Colonic mucosa (tissue), 4 donors: Measurements from ENCODE around the gene PRSS53. TPM values are rescaled to one million over a fixed set of nuclear protein-coding genes. Genes with fewer than 3 reads are reported as not detected.

Source experiments
- DNase-seq: peaks from one replicate; pipeline ENCODE4 v3.0.0-alpha.2; 2020
- H3K27ac ChIP-seq: fragments of 200-600 bp; one replicate; pipeline ENCODE4 v1.8.0; 2021
- H3K27me3 ChIP-seq: fragments of 200-600 bp; one replicate; pipeline ENCODE4 v1.8.0; 2021
- H3K36me3 ChIP-seq: fragments of 200-600 bp; one replicate; pipeline ENCODE4 v1.8.0; 2021
- H3K4me1 ChIP-seq: fragments of 200-600 bp; one replicate; pipeline ENCODE4 v1.8.0; 2021; ENCODE audit warnings: mild to moderate bottlenecking
- H3K4me3 ChIP-seq: fragments of 200-600 bp; one replicate; pipeline ENCODE4 v1.8.0; 2021
- H3K9ac ChIP-seq, 2 donors: one replicate each; pipeline ENCODE4 v1.7.0; 2013; ENCODE audit warnings: control low read depth in 2 of 2, low read depth in 2 of 2, low read length in 2 of 2
- H3K9me3 ChIP-seq: fragments of 200-600 bp; one replicate; pipeline ENCODE4 v1.8.0; 2021
- intact Hi-C: fragments of 100-400 bp; cut with DNase I; formaldehyde crosslinking; loops from one replicate; pipeline ENCODE4 v1.14.1; 2022
- total RNA-seq, 2 donors: library from RNA; stranded (reverse); fragmentation: NEBNext Ultra II Directional in 1 of 2; extraction: Animal tissue kit (Norgen Biotek cat#: 25700) in 1 of 2; gene quantifications; one replicate each; pipeline ENCODE4 v1.2.1, GENCODE V29; 2021
- TF ChIP-seq, protein P1 (sequence below): fragments of 200-600 bp; IDR thresholded peaks from one replicate; pipeline ENCODE4 v1.8.0; 2022; ENCODE audit warnings: antibody characterized with exemption, mild to moderate bottlenecking
- donor health status: healthy.
- donor health status: DM: no; HTN: no; CAD: no.
- donor health status: DM: no; HTN: no; CAD: no.

Gene PRSS53
- total RNA-seq, 2 donors from 2014 or later: 0.77 to 2.6 TPM

- peak; percentile 27 for DNase-seq
- intact Hi-C loops: no loop called here
Measured at GRCh38 chr16:31134091-31134571, 45.4 kb upstream of the PRSS53 start.

GRCh38 chr16:31133046-31133501, 44.3 kb upstream of the PRSS53 start:
- no peaks in the 10 kb centered on the region for H3K36me3 ChIP-seq
- H3K4me1 ChIP-seq: peaks cover 30% of the 10 kb centered on the region
- peak overlapping the region; percentile 63 for H3K4me3 ChIP-seq
- intact Hi-C loops: no loop called here
- H3K9ac ChIP-seq: peak overlapping the region; percentile 64 to 100
- TF ChIP-seq, protein P1, sequence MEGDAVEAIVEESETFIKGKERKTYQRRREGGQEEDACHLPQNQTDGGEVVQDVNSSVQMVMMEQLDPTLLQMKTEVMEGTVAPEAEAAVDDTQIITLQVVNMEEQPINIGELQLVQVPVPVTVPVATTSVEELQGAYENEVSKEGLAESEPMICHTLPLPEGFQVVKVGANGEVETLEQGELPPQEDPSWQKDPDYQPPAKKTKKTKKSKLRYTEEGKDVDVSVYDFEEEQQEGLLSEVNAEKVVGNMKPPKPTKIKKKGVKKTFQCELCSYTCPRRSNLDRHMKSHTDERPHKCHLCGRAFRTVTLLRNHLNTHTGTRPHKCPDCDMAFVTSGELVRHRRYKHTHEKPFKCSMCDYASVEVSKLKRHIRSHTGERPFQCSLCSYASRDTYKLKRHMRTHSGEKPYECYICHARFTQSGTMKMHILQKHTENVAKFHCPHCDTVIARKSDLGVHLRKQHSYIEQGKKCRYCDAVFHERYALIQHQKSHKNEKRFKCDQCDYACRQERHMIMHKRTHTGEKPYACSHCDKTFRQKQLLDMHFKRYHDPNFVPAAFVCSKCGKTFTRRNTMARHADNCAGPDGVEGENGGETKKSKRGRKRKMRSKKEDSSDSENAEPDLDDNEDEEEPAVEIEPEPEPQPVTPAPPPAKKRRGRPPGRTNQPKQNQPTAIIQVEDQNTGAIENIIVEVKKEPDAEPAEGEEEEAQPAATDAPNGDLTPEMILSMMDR: no peak
- H3K9me3 ChIP-seq: no peaks in the 10 kb centered on the region
- peak overlapping the region; percentile 98 for H3K27ac ChIP-seq
- no peak for DNase-seq
- H3K27me3 ChIP-seq: no peaks in the 10 kb centered on the region

More at GRCh38 chr16:31134091-31134571, 45.4 kb upstream of the PRSS53 start:
- no peaks in the 10 kb centered on the region for H3K27me3 ChIP-seq
- peak overlapping the region; percentile 63 for H3K4me3 ChIP-seq
- H3K4me1 ChIP-seq: peaks cover 24% of the 10 kb centered on the region
- peak overlapping the region; percentile 33 to 100 for H3K9ac ChIP-seq
- H3K27ac ChIP-seq: peak overlapping the region; percentile 98
- H3K9me3 ChIP-seq: no peaks in the 10 kb centered on the region
- TF ChIP-seq, protein P1: no peak
- H3K36me3 ChIP-seq: no peaks in the 10 kb centered on the region

GRCh38 chr16:31132303-31132979, 43.7 kb upstream of the PRSS53 start:
- peaks cover 35% of the 10 kb centered on the region for H3K4me1 ChIP-seq
- TF ChIP-seq, protein P1: no peak
- H3K9me3 ChIP-seq: no peaks in the 10 kb centered on the region
- intact Hi-C loops: no loop called here
- DNase-seq: no peak
- H3K4me3 ChIP-seq: no peak overlapping the region
- H3K36me3 ChIP-seq: no peaks in the 10 kb centered on the region
- peak overlapping the region; percentile 24 to 100 for H3K9ac ChIP-seq
- peak overlapping the region; percentile 98 for H3K27ac ChIP-seq
- no peaks in the 10 kb centered on the region for H3K27me3 ChIP-seq

- Histone ChIP-seq H3K27ac (peak overlapping the region; percentile 98), H3K4me3 (no peak overlapping the region), H3K4me1 (peaks cover 35% of the 10 kb centered on the region), H3K9me3 (no peaks in the 10 kb centered on the region), H3K36me3 (no peaks in the 10 kb centered on the region), H3K9ac (peak overlapping the region; percentile 24 to 100), H3K27me3 (no peaks in the 10 kb centered on the region)
- TF ChIP-seq, protein P1: no peak
- peak; percentile 88 for DNase-seq
- intact Hi-C loops: no loop called here
Measured at GRCh38 chr16:31131841-31132271, 43.1 kb upstream of the PRSS53 start.

DNA sequence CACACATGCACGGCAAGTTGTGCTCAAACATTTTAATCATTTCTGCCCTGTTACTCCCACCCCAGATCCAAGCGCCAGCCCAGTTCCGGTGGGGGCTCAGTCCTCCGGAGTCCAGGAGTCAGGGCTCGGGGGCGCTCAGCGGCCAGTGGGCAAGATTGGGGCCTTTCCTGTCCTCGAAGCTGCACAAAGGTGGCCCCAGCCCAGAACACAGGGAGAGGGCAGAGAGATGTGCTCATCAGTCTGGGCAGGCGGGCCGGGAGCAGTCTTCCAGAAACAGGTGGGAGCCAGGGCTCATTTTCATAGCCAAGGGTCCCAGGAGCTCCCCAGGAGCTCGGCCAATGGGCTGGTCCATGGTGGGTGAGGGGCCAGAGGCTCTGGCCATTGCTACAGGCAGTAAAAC, 42.7 kb upstream of the PRSS53 start:
- H3K36me3 ChIP-seq: no peaks in the 10 kb centered on the region
- H3K9me3 ChIP-seq: no peaks in the 10 kb centered on the region
- peak overlapping the region in 1 of 2 donors; percentile 100 for H3K9ac ChIP-seq
- H3K27ac ChIP-seq: peak overlapping the region; percentile 98
- TF ChIP-seq, protein P1: no peak
- DNase-seq: no peak
- H3K27me3 ChIP-seq: no peaks in the 10 kb centered on the region
- no peak overlapping the region for H3K4me3 ChIP-seq
- peaks cover 35% of the 10 kb centered on the region for H3K4me1 ChIP-seq
- intact Hi-C loops: no loop called here
